Frontal cortex (tissue), 4 donors: ENCODE data around the gene SLC1A3. TPM values are rescaled to one million over a fixed set of nuclear protein-coding genes. Genes with fewer than 3 reads are reported as not detected.

Source experiments
- DNase-seq, 2 donors: peaks; one replicate each; pipeline ENCODE4 v3.0.0; 2012; ENCODE audit warnings: low spot score in 2 of 2
- FAIRE-seq: peaks from 2 replicates; lab custom pipeline; 2012; peaks lifted over from hg19 to GRCh38; lab: Jason Lieb, UNC
- total RNA-seq: library from RNA; depleted of rRNA; stranded (reverse); fragments of >200 nt; gene quantifications from one replicate; pipeline ENCODE4 v1.2.3, GENCODE V29; 2014
- donor health status: control.
- donor health status: control.
- donor health status: control.

SLC1A3 gene
- total RNA-seq, 1 donor from 2014 or later: 161 TPM

- FAIRE-seq (no peak), DNase-seq (no peak)
These were observed 68.9 kb downstream of the SLC1A3 start for GRCh38 chr5:36675282-36675681.

- no peak for DNase-seq
- FAIRE-seq: no peak
These were observed 73.0 kb downstream of the SLC1A3 start for GRCh38 chr5:36679221-36679989.

GRCh38 chr5:36680066-36680465 is 73.7 kb downstream of the SLC1A3 start:
- FAIRE-seq (no peak), DNase-seq (no peak)

- DNase-seq (no peak), FAIRE-seq (no peak)
These were observed 75.3 kb downstream of the SLC1A3 start for GRCh38 chr5:36681711-36682110.

- FAIRE-seq (no peak), DNase-seq (no peak)
These were observed 76.1 kb downstream of the SLC1A3 start for GRCh38 chr5:36682499-36682898.

- no peak for FAIRE-seq
- DNase-seq: peak in 1 of 2 donors; percentile 46
These were observed 77.5 kb downstream of the SLC1A3 start for GRCh38 chr5:36683821-36684434.

- FAIRE-seq (no peak), DNase-seq (no peak)
These were observed 79.4 kb downstream of the SLC1A3 start for GRCh38 chr5:36685631-36686288.

- DNase-seq: no peak
- no peak for FAIRE-seq
These were observed 80.5 kb downstream of the SLC1A3 start for GRCh38 chr5:36686881-36687280.

GRCh38 chr5:36688722-36689121 is 82.3 kb downstream of the SLC1A3 start:
- FAIRE-seq (no peak), DNase-seq (no peak)

GRCh38 chr5:36689225-36689624 is 82.8 kb downstream of the SLC1A3 start:
- FAIRE-seq: no peak
- no peak for DNase-seq

- DNase-seq: peak; percentile 78 to 82
- no peak for FAIRE-seq
These were observed 83.9 kb downstream of the SLC1A3 start for GRCh38 chr5:36690041-36690961.

- FAIRE-seq: no peak
These were observed 84.8 kb downstream of the SLC1A3 start for GRCh38 chr5:36691226-36691625.

GRCh38 chr5:36691696-36692371 is 85.4 kb downstream of the SLC1A3 start:
- FAIRE-seq (no peak), DNase-seq (no peak)

More at GRCh38 chr5:36691226-36691625, 84.8 kb downstream of the SLC1A3 start:
- DNase-seq: no peak

- FAIRE-seq (no peak), DNase-seq (peak; percentile 64 to 73)
These were observed 86.7 kb downstream of the SLC1A3 start for GRCh38 chr5:36692791-36693763.

GRCh38 chr5:36694351-36694750 is 87.9 kb downstream of the SLC1A3 start:
- FAIRE-seq: no peak
- no peak for DNase-seq

- FAIRE-seq (no peak), DNase-seq (peak in 1 of 2 donors; percentile 48)
These were observed 89.8 kb downstream of the SLC1A3 start for GRCh38 chr5:36696059-36696673.

- FAIRE-seq (no peak), DNase-seq (no peak)
These were observed 91.6 kb downstream of the SLC1A3 start for GRCh38 chr5:36698031-36698430.
